Gastroesophageal sphincter (tissue), 3 donors: Measurements from ENCODE around the gene WFDC10B.

Experiments used
- EP300 ChIP-seq: sonication (generic); formaldehyde crosslinking; IDR thresholded peaks from one replicate; pipeline ENCODE4 v1.6.1; 2017; ENCODE audit warnings: antibody characterized with exemption, mild to moderate bottlenecking
- POLR2A ChIP-seq, 2 donors: fragments of 450-650 bp; IDR thresholded peaks; one replicate each; pipeline ENCODE4 v1.6.1; 2017; ENCODE audit warnings: antibody characterized with exemption in 2 of 2, mild to moderate bottlenecking in 2 of 2, moderate library complexity in 1 of 2
- POLR2AphosphoS5 ChIP-seq: sonication (generic); formaldehyde crosslinking; IDR thresholded peaks from one replicate; pipeline ENCODE4 v1.6.1; 2017; ENCODE audit warnings: antibody characterized with exemption
- TF ChIP-seq, protein P1 (sequence below), 4 experiments: fragments of 200-600 bp in 2 of 4; fragments of 450-650 bp in 2 of 4; sonication (generic) in 1 of 4; IDR thresholded peaks; one replicate each; pipeline ENCODE4 v1.5.1; 2017 to 2019; ENCODE audit warnings: antibody characterized with exemption in 4 of 4, mild to moderate bottlenecking in 2 of 4, moderate library complexity in 2 of 4

- TF ChIP-seq, protein P1, sequence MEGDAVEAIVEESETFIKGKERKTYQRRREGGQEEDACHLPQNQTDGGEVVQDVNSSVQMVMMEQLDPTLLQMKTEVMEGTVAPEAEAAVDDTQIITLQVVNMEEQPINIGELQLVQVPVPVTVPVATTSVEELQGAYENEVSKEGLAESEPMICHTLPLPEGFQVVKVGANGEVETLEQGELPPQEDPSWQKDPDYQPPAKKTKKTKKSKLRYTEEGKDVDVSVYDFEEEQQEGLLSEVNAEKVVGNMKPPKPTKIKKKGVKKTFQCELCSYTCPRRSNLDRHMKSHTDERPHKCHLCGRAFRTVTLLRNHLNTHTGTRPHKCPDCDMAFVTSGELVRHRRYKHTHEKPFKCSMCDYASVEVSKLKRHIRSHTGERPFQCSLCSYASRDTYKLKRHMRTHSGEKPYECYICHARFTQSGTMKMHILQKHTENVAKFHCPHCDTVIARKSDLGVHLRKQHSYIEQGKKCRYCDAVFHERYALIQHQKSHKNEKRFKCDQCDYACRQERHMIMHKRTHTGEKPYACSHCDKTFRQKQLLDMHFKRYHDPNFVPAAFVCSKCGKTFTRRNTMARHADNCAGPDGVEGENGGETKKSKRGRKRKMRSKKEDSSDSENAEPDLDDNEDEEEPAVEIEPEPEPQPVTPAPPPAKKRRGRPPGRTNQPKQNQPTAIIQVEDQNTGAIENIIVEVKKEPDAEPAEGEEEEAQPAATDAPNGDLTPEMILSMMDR (IDR thresholded peaks at IDR 0.05): no peak
- no peak for TF ChIP-seq POLR2A (IDR thresholded peaks at IDR 0.05)
- TF ChIP-seq POLR2AphosphoS5: no peak
- no peak for TF ChIP-seq EP300
These were observed at the start of gene WFDC10B for GRCh38 chr20:45704969-45705637.
